Activated B cell treated with CpG ODN at 0.5 μM for 24 hours (primary cell): ENCODE results near the gene ETS1. TPM values are rescaled to one million over a fixed set of nuclear protein-coding genes. Genes with fewer than 3 reads are reported as not detected.
A peak's percentile ranks its signal among the peaks of the same experiment; 100 is the strongest.

ENCODE experiments used
- ATAC-seq: fragments of 200-7000 bp; cut with Tn5 transposase; one replicate; pipeline ENCODE4 v1.10.0; 2021; ENCODE audit warnings: low read depth, mild to moderate bottlenecking, moderate library complexity
- CTCF ChIA-PET: fragments of 350-600 bp; sonication (Branson Sonifier 250); formaldehyde crosslinking; loops from one replicate; lab custom pipeline; 2021; ENCODE audit warnings: antibody characterized with exemption; lab: Charles Lee
- POLR2A ChIA-PET: fragments of 350-600 bp; sonication (Branson Sonifier 250); formaldehyde crosslinking; loops from one replicate; lab custom pipeline; 2021; ENCODE audit warnings: antibody characterized with exemption; lab: Charles Lee
- DNase-seq: peaks from one replicate; pipeline ENCODE4 v3.0.0; 2022
- H3K27ac Mint-ChIP-seq: one replicate; pipeline ENCODE4 v1.8.0; 2020; ENCODE audit warnings: mixed read lengths
- H3K27me3 Mint-ChIP-seq: one replicate; pipeline ENCODE4 v1.8.0; 2021; ENCODE audit warnings: mixed read lengths
- H3K36me3 Mint-ChIP-seq: one replicate; pipeline ENCODE4 v1.8.0; 2021; ENCODE audit warnings: low read depth, mixed read lengths
- H3K4me1 Mint-ChIP-seq: one replicate; pipeline ENCODE4 v1.8.0; 2021; ENCODE audit warnings: mixed read lengths
- H3K4me3 Mint-ChIP-seq: one replicate; pipeline ENCODE4 v1.8.0; 2020; ENCODE audit warnings: mild to moderate bottlenecking, mixed read lengths
- H3K9me3 Mint-ChIP-seq: one replicate; pipeline ENCODE4 v1.8.0; 2020; ENCODE audit warnings: mixed read lengths
- intact Hi-C: fragments of 100-400 bp; cut with micrococcal nuclease; formaldehyde crosslinking; loops from one replicate; pipeline ENCODE4 v1.15.1; 2024
- total RNA-seq: library from RNA; stranded (reverse); gene quantifications from 2 replicates; pipeline ENCODE4 v1.2.3, GENCODE V29; 2022
- TF ChIP-seq, protein P1 (sequence below): fragments of 200-600 bp; IDR thresholded peaks from one replicate; pipeline ENCODE4 v1.8.0; 2022; ENCODE audit warnings: antibody characterized with exemption, mild to moderate bottlenecking

ETS1 gene
- total RNA-seq, 1 donor from 2014 or later: 301 TPM

DNA sequence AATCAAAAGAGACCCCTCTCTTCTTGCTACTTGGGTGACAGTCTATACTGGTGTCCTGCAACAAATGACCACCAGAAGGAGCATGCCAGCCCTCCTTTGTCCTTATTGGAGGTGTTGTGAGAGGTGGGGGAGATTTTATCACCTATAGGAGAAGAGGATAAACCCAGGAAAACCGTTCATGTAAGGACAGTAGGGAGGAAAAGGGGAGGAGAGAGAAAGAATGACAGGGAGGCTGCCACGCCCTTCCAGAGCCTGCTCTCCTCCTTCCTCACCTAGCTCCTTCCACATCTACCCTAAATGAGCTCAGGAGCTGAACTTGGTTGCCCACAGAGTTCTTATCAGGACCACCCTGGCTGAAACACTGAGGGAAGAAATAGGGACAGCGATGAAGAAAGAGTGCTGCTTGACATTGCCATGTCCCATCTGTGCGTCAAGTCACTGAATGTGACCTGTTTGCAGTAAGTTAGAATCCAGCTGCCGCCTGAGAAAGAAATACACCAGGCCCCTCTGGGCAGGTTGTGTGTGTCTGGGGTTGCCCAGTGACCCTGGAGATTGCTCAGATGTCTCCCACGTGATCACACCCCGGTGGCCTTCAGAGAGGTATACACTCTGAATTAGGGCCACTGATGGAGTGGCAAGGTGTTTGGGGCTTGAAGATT, 40.4 kb upstream of the ETS1 start:
- ChIA-PET POLR2A (interaction anchor here (0.6 to 15.2 kb wide), 18 partner anchors 8 to 345 kb away, joined by 3 to 574 read pairs (median 6); partner anchors contain the start of gene FLI1), CTCF (interaction anchor here (0.6 to 12.3 kb wide), 11 partner anchors 8 to 455 kb away, joined by 3 to 284 read pairs (median 7); no protein-coding TSS in a partner anchor)
- peaks cover 96% of the 10 kb centered on the region for H3K4me1 Mint-ChIP-seq
- no peaks in the 10 kb centered on the region for H3K27me3 Mint-ChIP-seq
- TF ChIP-seq, protein P1, sequence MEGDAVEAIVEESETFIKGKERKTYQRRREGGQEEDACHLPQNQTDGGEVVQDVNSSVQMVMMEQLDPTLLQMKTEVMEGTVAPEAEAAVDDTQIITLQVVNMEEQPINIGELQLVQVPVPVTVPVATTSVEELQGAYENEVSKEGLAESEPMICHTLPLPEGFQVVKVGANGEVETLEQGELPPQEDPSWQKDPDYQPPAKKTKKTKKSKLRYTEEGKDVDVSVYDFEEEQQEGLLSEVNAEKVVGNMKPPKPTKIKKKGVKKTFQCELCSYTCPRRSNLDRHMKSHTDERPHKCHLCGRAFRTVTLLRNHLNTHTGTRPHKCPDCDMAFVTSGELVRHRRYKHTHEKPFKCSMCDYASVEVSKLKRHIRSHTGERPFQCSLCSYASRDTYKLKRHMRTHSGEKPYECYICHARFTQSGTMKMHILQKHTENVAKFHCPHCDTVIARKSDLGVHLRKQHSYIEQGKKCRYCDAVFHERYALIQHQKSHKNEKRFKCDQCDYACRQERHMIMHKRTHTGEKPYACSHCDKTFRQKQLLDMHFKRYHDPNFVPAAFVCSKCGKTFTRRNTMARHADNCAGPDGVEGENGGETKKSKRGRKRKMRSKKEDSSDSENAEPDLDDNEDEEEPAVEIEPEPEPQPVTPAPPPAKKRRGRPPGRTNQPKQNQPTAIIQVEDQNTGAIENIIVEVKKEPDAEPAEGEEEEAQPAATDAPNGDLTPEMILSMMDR: no peak
- no peak for ATAC-seq
- H3K27ac Mint-ChIP-seq: peak overlapping the region; percentile 92
- no peaks in the 10 kb centered on the region for H3K9me3 Mint-ChIP-seq
- peak overlapping the region; percentile 45 for H3K4me3 Mint-ChIP-seq
- intact Hi-C loops: no loop called here
- DNase-seq: no peak
- H3K36me3 Mint-ChIP-seq: no peaks in the 10 kb centered on the region

DNA sequence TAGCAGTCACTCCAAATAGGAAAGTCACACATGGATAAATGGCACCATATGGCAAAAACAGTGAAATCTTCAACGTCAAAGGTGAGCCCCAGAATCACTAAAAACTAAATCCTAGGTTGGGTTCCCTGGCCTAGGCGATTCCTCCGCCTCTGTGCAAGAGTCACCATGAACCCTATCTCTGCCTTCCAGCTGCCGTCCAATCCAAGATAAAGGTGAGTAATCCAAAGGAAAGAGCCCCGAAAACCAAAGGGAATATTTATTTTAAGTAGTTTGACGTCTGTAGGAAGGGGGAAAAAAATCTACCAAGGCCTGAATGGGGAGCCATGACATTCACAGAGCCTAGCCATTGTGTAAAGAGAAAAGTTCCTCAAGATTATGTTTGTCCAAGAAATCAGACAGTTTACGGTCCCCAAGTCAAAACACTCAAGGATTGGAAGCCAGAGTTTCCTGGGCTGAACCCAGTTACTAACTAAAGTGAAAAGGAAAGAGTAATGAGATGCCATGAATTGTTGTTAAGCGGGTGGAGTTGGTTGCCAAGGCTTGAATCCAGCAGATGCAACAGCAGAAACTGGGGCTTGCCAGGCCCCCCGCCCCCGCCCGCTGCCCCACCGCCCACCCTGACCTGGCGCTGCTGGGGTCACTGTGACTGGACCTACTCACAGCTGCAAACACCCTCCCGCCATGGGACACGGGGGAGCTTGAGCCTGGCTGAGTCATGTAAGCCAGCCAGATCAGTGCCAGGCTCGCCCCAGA, 39.7 kb upstream of the ETS1 start:
- Mint-ChIP-seq H3K27me3 (no peaks in the 10 kb centered on the region), H3K27ac (peak overlapping the region; percentile 99), H3K4me1 (peaks cover 99% of the 10 kb centered on the region), H3K36me3 (no peaks in the 10 kb centered on the region), H3K9me3 (no peaks in the 10 kb centered on the region), H3K4me3 (no peak overlapping the region)
- DNase-seq (no peak), ATAC-seq (no peak)
- ChIA-PET POLR2A (interaction anchor here (0.6 to 15.2 kb wide), 14 partner anchors 7 to 337 kb away, joined by 3 to 574 read pairs (median 34); no protein-coding TSS in a partner anchor), CTCF (interaction anchor here (0.6 to 12.3 kb wide), 8 partner anchors 20 to 454 kb away, joined by 3 to 284 read pairs (median 109); no protein-coding TSS in a partner anchor)
- intact Hi-C loops: no loop called here
- TF ChIP-seq, protein P1: no peak

DNA sequence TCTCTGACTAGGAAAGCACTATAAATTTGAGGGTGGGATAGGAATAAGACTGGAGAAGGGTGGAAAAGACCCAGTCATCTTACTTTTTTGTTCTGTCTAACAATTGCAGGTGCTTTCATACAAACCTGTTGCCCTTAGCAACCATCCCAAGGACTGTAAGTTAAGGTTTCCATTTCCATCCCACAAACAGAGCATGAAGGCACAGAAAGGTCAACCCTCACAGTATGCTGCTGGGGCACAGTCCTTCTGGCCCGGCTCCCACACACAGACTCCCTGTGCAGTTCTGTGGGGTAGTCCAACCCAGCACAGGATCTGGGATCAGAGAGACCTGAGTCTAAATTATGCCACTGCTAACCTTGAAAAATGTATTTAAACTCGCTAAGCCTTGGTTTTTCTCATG, 38.4 kb upstream of the ETS1 start:
- H3K36me3 Mint-ChIP-seq: no peaks in the 10 kb centered on the region
- no peak for ATAC-seq

DNA sequence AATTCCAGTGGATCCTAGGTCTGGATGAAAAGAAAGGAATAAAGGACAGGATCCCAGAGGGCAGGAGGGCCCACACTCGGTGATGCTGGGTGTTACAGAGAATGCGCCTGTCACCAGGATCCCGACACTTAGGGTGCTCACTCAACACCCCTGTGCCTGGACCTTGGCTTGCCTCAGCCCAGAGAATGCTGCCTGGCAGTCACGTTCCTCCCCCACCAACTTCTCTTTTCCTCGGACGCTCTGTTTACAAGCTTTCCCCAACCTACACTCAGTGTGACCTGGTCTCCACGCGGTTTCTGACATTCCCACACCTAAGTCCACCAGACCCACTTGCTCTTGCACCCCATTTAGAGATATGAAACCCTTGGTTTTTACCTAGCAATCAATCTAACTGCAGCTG, 38.0 kb upstream of the ETS1 start:
- ATAC-seq (no peak), DNase-seq (no peak)
- POLR2A ChIA-PET: interaction anchor here (0.7 to 15.2 kb wide), 20 partner anchors 17 to 335 kb away, joined by 3 to 574 read pairs (median 10); no protein-coding TSS in a partner anchor
- intact Hi-C loops: no loop called here
- TF ChIP-seq, protein P1: no peak
- H3K27ac Mint-ChIP-seq: peak overlapping the region; percentile 99
- H3K4me3 Mint-ChIP-seq: peak overlapping the region; percentile 74
- no peaks in the 10 kb centered on the region for H3K9me3 Mint-ChIP-seq
- peaks cover 99% of the 10 kb centered on the region for H3K4me1 Mint-ChIP-seq
- H3K36me3 Mint-ChIP-seq: no peaks in the 10 kb centered on the region
- CTCF ChIA-PET: interaction anchor here (0.7 to 12.3 kb wide), 9 partner anchors 18 to 590 kb away, joined by 3 to 284 read pairs (median 5); no protein-coding TSS in a partner anchor
- H3K27me3 Mint-ChIP-seq: no peaks in the 10 kb centered on the region

More for the DNA sequence above, 38.4 kb upstream of the ETS1 start:
- ChIA-PET POLR2A (interaction anchor here (2.0 to 15.2 kb wide), 11 partner anchors 17 to 335 kb away, joined by 8 to 574 read pairs (median 27); no protein-coding TSS in a partner anchor), CTCF (interaction anchor here (0.6 to 12.3 kb wide), 5 partner anchors 18 to 591 kb away, joined by 3 to 284 read pairs (median 5); no protein-coding TSS in a partner anchor)
- TF ChIP-seq, protein P1: no peak
- DNase-seq: no peak
- intact Hi-C loops: no loop called here
- Mint-ChIP-seq H3K4me1 (peaks cover 99% of the 10 kb centered on the region), H3K9me3 (no peaks in the 10 kb centered on the region), H3K27ac (peak overlapping the region; percentile 99), H3K4me3 (peak overlapping the region; percentile 74), H3K27me3 (no peaks in the 10 kb centered on the region)
